GM12865 (cell line): Measurements from ENCODE around the gene ARHGAP6.

ENCODE experiments used
- DNase-seq: peaks from one replicate; pipeline ENCODE4 v3.0.0; 2010; ENCODE audit warnings: low read depth
- H3K4me3 ChIP-seq: 2 replicates; pipeline ENCODE4 v1.5.1; 2011; ENCODE audit warnings: mild to moderate bottlenecking, low read depth, low read length, control low read depth
- CTCF ChIP-seq: IDR thresholded peaks from 2 replicates; pipeline ENCODE4 v1.5.1; 2011; ENCODE audit warnings: low read length, control low read depth, low read depth, inconsistent platforms; ENCODE audit not compliant: insufficient read depth; ENCODE audit errors: missing control alignments

Gene ARHGAP6

GRCh38 chrX:11460347-11460746 is 205.4 kb downstream of the ARHGAP6 start:
- no peak for DNase-seq
- no peak overlapping the region for H3K4me3 ChIP-seq
- TF ChIP-seq CTCF, result no peak

- no peak for TF ChIP-seq CTCF
- DNase-seq, result no peak
- no peak overlapping the region for H3K4me3 ChIP-seq
These were observed 207.6 kb downstream of the ARHGAP6 start for GRCh38 chrX:11458170-11458569.

GRCh38 chrX:11451151-11451550 is 214.6 kb downstream of the ARHGAP6 start:
- no peak for DNase-seq
- H3K4me3 ChIP-seq, result no peak overlapping the region
- TF ChIP-seq CTCF, result no peak

GRCh38 chrX:11450354-11450753 is 215.4 kb downstream of the ARHGAP6 start:
- no peak for TF ChIP-seq CTCF
- no peak for DNase-seq
- H3K4me3 ChIP-seq, result no peak overlapping the region

- no peak for TF ChIP-seq CTCF
- H3K4me3 ChIP-seq, result no peak overlapping the region
- DNase-seq, result no peak
These were observed 216.1 kb downstream of the ARHGAP6 start for GRCh38 chrX:11449613-11450012.

GRCh38 chrX:11447418-11447817 is 218.3 kb downstream of the ARHGAP6 start:
- no peak for DNase-seq
- no peak for TF ChIP-seq CTCF

GRCh38 chrX:11446949-11447348 is 218.8 kb downstream of the ARHGAP6 start:
- TF ChIP-seq CTCF, result no peak
- no peak for DNase-seq
- no peak overlapping the region for H3K4me3 ChIP-seq

More at GRCh38 chrX:11447418-11447817, 218.3 kb downstream of the ARHGAP6 start:
- H3K4me3 ChIP-seq, result no peak overlapping the region
